K562 (cell line): ENCODE data around the gene CHTOP. TPM values are rescaled to one million over a fixed set of nuclear protein-coding genes. Genes with fewer than 3 reads are reported as not detected.

Experiments used
- CREB3L1 ChIP-seq: fragments of 450-650 bp; IDR thresholded peaks from 2 replicates; pipeline ENCODE4 v1.6.1; 2014; ENCODE audit warnings: low read depth, mild to moderate bottlenecking, moderate library complexity, borderline replicate concordance
- DNMT1 ChIP-seq: fragments of 450-650 bp; IDR thresholded peaks from 2 replicates; pipeline ENCODE4 v1.6.1; 2016; ENCODE audit warnings: antibody characterized with exemption, mild to moderate bottlenecking
- HINFP ChIP-seq: fragments of 450-650 bp; conservative IDR thresholded peaks from 2 replicates; pipeline ENCODE4 v1.6.1; 2016; ENCODE audit warnings: missing genetic modification characterization, low read depth, mild to moderate bottlenecking, control low read depth, missing compliant biosample characterization
- PREB ChIP-seq: sonication (generic); formaldehyde crosslinking; IDR thresholded peaks from 2 replicates; pipeline ENCODE4 v1.8.1; 2023; ENCODE audit warnings: mild to moderate bottlenecking, missing genetic modification reagents
- SLC30A9 ChIP-seq: fragments of 250-450 bp; sonication (Bioruptor Pico); IDR thresholded peaks from 2 replicates; pipeline ENCODE4 v1.8.0; 2022; ENCODE audit warnings: mild to moderate bottlenecking, moderate library complexity
- THAP12 ChIP-seq: fragments of 250-450 bp; sonication (Bioruptor Pico); IDR thresholded peaks from 2 replicates; pipeline ENCODE4 v1.9.0; 2021; ENCODE audit warnings: mild to moderate bottlenecking, inconsistent platforms
- polyA plus RNA-seq, 8 experiments: library from polyadenylated mRNA; depleted of rRNA in 4 of 8; stranded (reverse) in 5 of 8; unstranded in 3 of 8; fragments of >200 nt; fragmentation: Nextera tagmentation in 2 of 8; fragmentation: Illumina TruSeq in 1 of 8; extraction: Ambion mirVana in 2 of 8; extraction: Trizol in 1 of 8; gene quantifications; 2 replicates each; pipeline versions ENCODE4 v1.2.1 to v1.2.3, GENCODE V29; 2011 to 2014; ENCODE audit warnings: inconsistent platforms in 1 of 8, missing spikeins in 1 of 8
- total RNA-seq, 7 experiments: library from RNA; depleted of rRNA in 6 of 7; stranded (reverse); fragments of >200 nt in 6 of 7; fragmentation: Illumina TruSeq in 2 of 7; extraction: Trizol in 2 of 7; gene quantifications; 2 replicates each; pipeline versions ENCODE4 v1.2.1 to v1.2.3, GENCODE V29; 2011 to 2021; ENCODE audit warnings: low replicate concordance in 1 of 7

CHTOP gene
- total and polyA plus RNA-seq, 9 of the 15 experiments (the other 6 are each of a cell fraction or from before 2014, with no cell fraction given): 10.2 to 91.8 (median 60.8) TPM

- no peak for TF ChIP-seq THAP12 (CRISPR knock-in tag)
- no peak for TF ChIP-seq CREB3L1
- TF ChIP-seq SLC30A9 (CRISPR knock-in tag): no peak
- TF ChIP-seq PREB (CRISPR knock-in tag): no peak
- TF ChIP-seq DNMT1: no peak
- no peak for TF ChIP-seq HINFP (tag)
Measured at GRCh38 chr1:153659175-153659534, 25.3 kb downstream of the CHTOP start (continued).
